Dedifferentiated amniotic fluid mesenchymal stem cell (primary cell): ENCODE data around the gene GIPC1.

ENCODE experiments used
- DNase-seq: peaks from one replicate; pipeline ENCODE4 v3.0.0-alpha.2; 2016; ENCODE audit errors: extremely low spot score

Gene GIPC1

GRCh38 chr19:14494910-14495671 is 836 bp downstream of the GIPC1 start:
- no peak for DNase-seq

- no peak for DNase-seq
Observed at GRCh38 chr19:14494411-14494810, 1.5 kb downstream of the GIPC1 start.

- no peak for DNase-seq
Observed at GRCh38 chr19:14492756-14493337, 3.1 kb downstream of the GIPC1 start.

- no peak for DNase-seq
Observed at GRCh38 chr19:14487370-14488125, 8.4 kb downstream of the GIPC1 start.

GRCh38 chr19:14482172-14482941 is 13.6 kb downstream of the GIPC1 start:
- no peak for DNase-seq

GRCh38 chr19:14480700-14481079 is 15.2 kb downstream of the GIPC1 start:
- DNase-seq, result no peak

GRCh38 chr19:14479975-14480699 is 15.8 kb downstream of the GIPC1 start:
- no peak for DNase-seq

GRCh38 chr19:14479309-14479974 is 16.5 kb downstream of the GIPC1 start:
- no peak for DNase-seq

GRCh38 chr19:14478113-14478545 is 17.8 kb downstream of the GIPC1 start:
- DNase-seq, result no peak

- no peak for DNase-seq
Observed at GRCh38 chr19:14477418-14478112, 18.4 kb downstream of the GIPC1 start.

- no peak for DNase-seq
Observed at GRCh38 chr19:14476673-14477401, 19.1 kb downstream of the GIPC1 start.

- no peak for DNase-seq
Observed at GRCh38 chr19:14476327-14476672, 19.6 kb downstream of the GIPC1 start.

GRCh38 chr19:14475251-14476073 is 20.5 kb downstream of the GIPC1 start, which contains the start of gene PTGER1:
TSS of gene PTGER1 (minus strand) at chr19:14475354. CDS start at chr19:14474320, 1,034 bp downstream.
- no peak for DNase-seq

GRCh38 chr19:14474827-14475226 is 21.1 kb downstream of the GIPC1 start:
- DNase-seq, result no peak

GRCh38 chr19:14473978-14474578 is 21.8 kb downstream of the GIPC1 start:
- DNase-seq, result no peak

GRCh38 chr19:14473073-14473977 is 22.6 kb downstream of the GIPC1 start:
- no peak for DNase-seq
